WTC11 (cell line): ENCODE results near the gene SALL1. TPM values are rescaled to one million over a fixed set of nuclear protein-coding genes. Genes with fewer than 3 reads are reported as not detected.

Experiments
- ATAC-seq: fragments of 200-7000 bp; cut with Tn5 transposase; 2 replicates; pipeline ENCODE4 v1.10.0; 2021; ENCODE audit warnings: mild to moderate bottlenecking, moderate library complexity
- CTCF ChIA-PET: fragments of 300-600 bp; sonication (Branson Sonifier 250); formaldehyde crosslinking; loops from one replicate; lab custom pipeline; 2021; ENCODE audit warnings: antibody characterized with exemption; lab: Charles Lee
- POLR2A ChIA-PET: fragments of 350-600 bp; sonication (Branson Sonifier 250); formaldehyde crosslinking; loops from one replicate; lab custom pipeline; 2021; ENCODE audit warnings: antibody characterized with exemption; lab: Charles Lee
- DNase-seq: peaks from one replicate; pipeline ENCODE4 v3.0.0; 2021; ENCODE audit warnings: low spot score
- H3K27ac Mint-ChIP-seq: 2 replicates; pipeline ENCODE4 v1.8.0; 2021; ENCODE audit warnings: mixed read lengths
- H3K27me3 Mint-ChIP-seq: 2 replicates; pipeline ENCODE4 v1.8.0; 2021; ENCODE audit warnings: low read depth, mild to moderate bottlenecking, moderate library complexity, mixed read lengths
- H3K36me3 Mint-ChIP-seq: 2 replicates; pipeline ENCODE4 v1.8.0; 2021; ENCODE audit warnings: mixed read lengths
- H3K4me1 Mint-ChIP-seq: 2 replicates; pipeline ENCODE4 v1.8.0; 2022; ENCODE audit warnings: mixed read lengths
- H3K4me3 Mint-ChIP-seq: 2 replicates; pipeline ENCODE4 v1.8.0; 2021; ENCODE audit warnings: mild to moderate bottlenecking, moderate library complexity, mixed read lengths
- H3K9me3 Mint-ChIP-seq: 2 replicates; pipeline ENCODE4 v1.8.0; 2021; ENCODE audit warnings: mixed read lengths
- AFF4 ChIP-seq: sonication (generic); formaldehyde crosslinking; IDR thresholded peaks from 2 replicates; pipeline ENCODE4 v1.8.1; 2023; ENCODE audit warnings: mild to moderate bottlenecking, missing genetic modification reagents, borderline replicate concordance
- ATF6 ChIP-seq: sonication (generic); formaldehyde crosslinking; IDR thresholded peaks from 2 replicates; pipeline ENCODE4 v1.8.1; 2023; ENCODE audit warnings: mild to moderate bottlenecking, missing genetic modification reagents
- CTCF ChIP-seq: fragments of 200-600 bp; IDR thresholded peaks from 2 replicates; pipeline ENCODE4 v1.8.0; 2022; ENCODE audit warnings: antibody characterized with exemption
- FOXK1 ChIP-seq: sonication (generic); formaldehyde crosslinking; IDR thresholded peaks from 2 replicates; pipeline ENCODE4 v1.8.0; 2022; ENCODE audit warnings: mild to moderate bottlenecking, moderate library complexity, missing genetic modification reagents
- GRHL2 ChIP-seq: fragments of 250-450 bp; sonication (Bioruptor Pico); IDR thresholded peaks from 2 replicates; pipeline ENCODE4 v1.8.0; 2022; ENCODE audit warnings: mild to moderate bottlenecking, moderate library complexity; ENCODE audit not compliant: insufficient replicate concordance, severe bottlenecking
- MXD4 ChIP-seq: fragments of 250-450 bp; sonication (Bioruptor Pico); IDR thresholded peaks from 2 replicates; pipeline ENCODE4 v1.8.0; 2021; ENCODE audit warnings: mild to moderate bottlenecking, moderate library complexity, borderline replicate concordance
- SMAD4 ChIP-seq: sonication (generic); formaldehyde crosslinking; IDR thresholded peaks from 2 replicates; pipeline ENCODE4 v1.8.0; 2022; ENCODE audit warnings: mild to moderate bottlenecking, missing genetic modification reagents
- TEAD1 ChIP-seq: sonication (generic); formaldehyde crosslinking; IDR thresholded peaks from 2 replicates; pipeline ENCODE4 v1.8.0; 2022; ENCODE audit warnings: mild to moderate bottlenecking, missing genetic modification reagents
- ZNF121 ChIP-seq: sonication (generic); formaldehyde crosslinking; IDR thresholded peaks from 2 replicates; pipeline ENCODE4 v1.8.0; 2023; ENCODE audit warnings: missing genetic modification reagents
- ZNF263 ChIP-seq: sonication (generic); formaldehyde crosslinking; IDR thresholded peaks from 2 replicates; pipeline ENCODE4 v1.8.1; 2022; ENCODE audit warnings: low read depth, mild to moderate bottlenecking, moderate library complexity, missing genetic modification reagents
- ZNF425 ChIP-seq: fragments of 250-450 bp; sonication (Bioruptor Pico); conservative IDR thresholded peaks from 2 replicates; pipeline ENCODE4 v1.9.0; 2021; ENCODE audit warnings: mild to moderate bottlenecking
- ZSCAN18 ChIP-seq: fragments of 250-450 bp; sonication (Bioruptor Pico); IDR thresholded peaks from 2 replicates; pipeline ENCODE4 v2.1.2; 2022; ENCODE audit warnings: mild to moderate bottlenecking, moderate library complexity
- total RNA-seq: library from RNA; stranded (reverse); gene quantifications from 3 replicates; pipeline ENCODE4 v1.2.3, GENCODE V29; 2021
- TF ChIP-seq, protein P1 (sequence below): fragments of 250-450 bp; sonication (Bioruptor Pico); IDR thresholded peaks from 2 replicates; pipeline ENCODE4 v1.9.0; 2021; ENCODE audit warnings: mild to moderate bottlenecking, borderline replicate concordance
- TF ChIP-seq, protein P2 (sequence below): sonication (generic); formaldehyde crosslinking; conservative IDR thresholded peaks from 2 replicates; pipeline ENCODE4 v1.8.1; 2023; ENCODE audit warnings: mild to moderate bottlenecking, low read depth, missing genetic modification reagents, moderate library complexity

SALL1 gene
- total RNA-seq, 1 experiment from 2014 or later = 63.9 TPM

DNA sequence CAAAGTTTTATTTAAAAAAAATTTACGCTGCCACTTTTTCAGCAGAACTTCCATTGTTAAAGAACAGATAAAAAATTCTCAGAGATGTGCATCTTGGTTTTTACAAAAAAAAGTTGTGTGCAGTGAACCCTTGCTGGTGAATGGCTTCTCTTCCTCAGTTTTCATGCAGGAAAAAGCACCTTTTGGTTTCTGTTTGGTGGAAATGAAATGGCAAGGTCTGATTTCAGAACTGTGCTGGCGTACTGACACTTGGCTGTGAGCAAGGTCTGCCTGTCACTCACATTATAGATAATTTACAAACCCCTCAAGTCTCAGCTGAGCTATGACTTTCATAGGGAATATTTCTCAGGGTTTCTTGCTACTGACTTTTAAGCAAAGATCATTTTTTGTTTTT is 5.7 kb upstream of the SALL1 start (continued):
- TF ChIP-seq ATF6 (no peak), CTCF (no peak), AFF4 (CRISPR knock-in tag) (no peak), ZNF121 (CRISPR knock-in tag) (no peak), FOXK1 (CRISPR knock-in tag) (no peak)
- TF ChIP-seq, protein P1, sequence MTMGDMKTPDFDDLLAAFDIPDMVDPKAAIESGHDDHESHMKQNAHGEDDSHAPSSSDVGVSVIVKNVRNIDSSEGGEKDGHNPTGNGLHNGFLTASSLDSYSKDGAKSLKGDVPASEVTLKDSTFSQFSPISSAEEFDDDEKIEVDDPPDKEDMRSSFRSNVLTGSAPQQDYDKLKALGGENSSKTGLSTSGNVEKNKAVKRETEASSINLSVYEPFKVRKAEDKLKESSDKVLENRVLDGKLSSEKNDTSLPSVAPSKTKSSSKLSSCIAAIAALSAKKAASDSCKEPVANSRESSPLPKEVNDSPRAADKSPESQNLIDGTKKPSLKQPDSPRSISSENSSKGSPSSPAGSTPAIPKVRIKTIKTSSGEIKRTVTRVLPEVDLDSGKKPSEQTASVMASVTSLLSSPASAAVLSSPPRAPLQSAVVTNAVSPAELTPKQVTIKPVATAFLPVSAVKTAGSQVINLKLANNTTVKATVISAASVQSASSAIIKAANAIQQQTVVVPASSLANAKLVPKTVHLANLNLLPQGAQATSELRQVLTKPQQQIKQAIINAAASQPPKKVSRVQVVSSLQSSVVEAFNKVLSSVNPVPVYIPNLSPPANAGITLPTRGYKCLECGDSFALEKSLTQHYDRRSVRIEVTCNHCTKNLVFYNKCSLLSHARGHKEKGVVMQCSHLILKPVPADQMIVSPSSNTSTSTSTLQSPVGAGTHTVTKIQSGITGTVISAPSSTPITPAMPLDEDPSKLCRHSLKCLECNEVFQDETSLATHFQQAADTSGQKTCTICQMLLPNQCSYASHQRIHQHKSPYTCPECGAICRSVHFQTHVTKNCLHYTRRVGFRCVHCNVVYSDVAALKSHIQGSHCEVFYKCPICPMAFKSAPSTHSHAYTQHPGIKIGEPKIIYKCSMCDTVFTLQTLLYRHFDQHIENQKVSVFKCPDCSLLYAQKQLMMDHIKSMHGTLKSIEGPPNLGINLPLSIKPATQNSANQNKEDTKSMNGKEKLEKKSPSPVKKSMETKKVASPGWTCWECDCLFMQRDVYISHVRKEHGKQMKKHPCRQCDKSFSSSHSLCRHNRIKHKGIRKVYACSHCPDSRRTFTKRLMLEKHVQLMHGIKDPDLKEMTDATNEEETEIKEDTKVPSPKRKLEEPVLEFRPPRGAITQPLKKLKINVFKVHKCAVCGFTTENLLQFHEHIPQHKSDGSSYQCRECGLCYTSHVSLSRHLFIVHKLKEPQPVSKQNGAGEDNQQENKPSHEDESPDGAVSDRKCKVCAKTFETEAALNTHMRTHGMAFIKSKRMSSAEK (CRISPR knock-in tag) = no peak
- TF ChIP-seq, protein P2, sequence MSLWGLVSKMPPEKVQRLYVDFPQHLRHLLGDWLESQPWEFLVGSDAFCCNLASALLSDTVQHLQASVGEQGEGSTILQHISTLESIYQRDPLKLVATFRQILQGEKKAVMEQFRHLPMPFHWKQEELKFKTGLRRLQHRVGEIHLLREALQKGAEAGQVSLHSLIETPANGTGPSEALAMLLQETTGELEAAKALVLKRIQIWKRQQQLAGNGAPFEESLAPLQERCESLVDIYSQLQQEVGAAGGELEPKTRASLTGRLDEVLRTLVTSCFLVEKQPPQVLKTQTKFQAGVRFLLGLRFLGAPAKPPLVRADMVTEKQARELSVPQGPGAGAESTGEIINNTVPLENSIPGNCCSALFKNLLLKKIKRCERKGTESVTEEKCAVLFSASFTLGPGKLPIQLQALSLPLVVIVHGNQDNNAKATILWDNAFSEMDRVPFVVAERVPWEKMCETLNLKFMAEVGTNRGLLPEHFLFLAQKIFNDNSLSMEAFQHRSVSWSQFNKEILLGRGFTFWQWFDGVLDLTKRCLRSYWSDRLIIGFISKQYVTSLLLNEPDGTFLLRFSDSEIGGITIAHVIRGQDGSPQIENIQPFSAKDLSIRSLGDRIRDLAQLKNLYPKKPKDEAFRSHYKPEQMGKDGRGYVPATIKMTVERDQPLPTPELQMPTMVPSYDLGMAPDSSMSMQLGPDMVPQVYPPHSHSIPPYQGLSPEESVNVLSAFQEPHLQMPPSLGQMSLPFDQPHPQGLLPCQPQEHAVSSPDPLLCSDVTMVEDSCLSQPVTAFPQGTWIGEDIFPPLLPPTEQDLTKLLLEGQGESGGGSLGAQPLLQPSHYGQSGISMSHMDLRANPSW = no peak

DNA sequence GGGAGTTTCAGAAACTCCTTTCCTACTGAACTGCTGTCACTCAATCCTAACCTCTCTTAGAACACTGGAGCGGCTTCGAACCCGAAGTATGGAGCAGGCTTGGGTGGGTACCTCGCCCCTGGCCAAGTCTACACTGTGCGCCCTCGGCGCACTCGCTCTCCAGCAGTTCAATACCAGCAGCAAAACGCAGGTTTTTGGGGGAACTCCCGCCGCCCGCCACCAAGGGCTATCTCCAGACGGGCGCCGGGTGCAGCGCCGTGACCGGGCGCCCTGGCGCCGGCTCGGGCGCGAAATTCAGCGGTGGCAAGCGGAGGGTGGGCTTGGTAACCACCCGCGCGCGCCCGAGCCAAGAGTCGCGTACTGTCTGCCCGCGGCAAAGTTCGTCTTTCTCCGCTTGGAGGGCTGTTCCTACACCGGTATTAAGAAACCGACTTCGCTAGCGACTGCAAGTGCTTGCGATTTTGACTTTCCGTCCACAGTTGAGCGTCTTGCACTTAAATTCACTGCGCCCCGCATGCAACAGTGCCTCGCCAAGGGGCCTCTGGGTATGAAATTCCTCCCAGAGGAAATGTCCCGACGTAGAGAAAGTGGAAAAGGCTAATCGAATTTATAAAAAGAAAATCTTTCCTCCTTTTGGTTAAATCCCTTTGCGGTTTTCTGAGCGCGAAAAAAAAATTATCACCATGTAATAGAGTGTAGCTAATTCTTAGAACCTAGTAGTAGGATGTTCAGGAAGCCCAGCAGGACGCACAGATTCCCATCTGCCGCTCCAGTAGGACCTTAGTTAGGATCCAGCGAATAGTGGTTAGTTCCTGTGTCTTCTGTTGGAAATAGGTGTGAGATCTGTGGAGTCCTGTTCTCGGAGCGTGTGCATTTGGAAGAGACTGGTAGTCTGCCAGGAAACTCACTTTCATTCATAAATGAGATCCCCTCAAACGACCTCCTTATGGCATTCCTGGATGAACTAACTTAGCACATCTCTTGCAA is 5.0 kb upstream of the SALL1 start:
- H3K4me1 Mint-ChIP-seq = peaks cover 46% of the 10 kb centered on the region
- ChIA-PET CTCF (interaction anchor here (0.6 kb wide), 1 partner anchor 285 kb away, joined by 3 read pairs; no protein-coding TSS in a partner anchor), POLR2A (interaction anchor here (0.7 to 1.2 kb wide), 2 partner anchors 25 to 695 kb away, joined by 3 to 5 read pairs; no protein-coding TSS in a partner anchor)
- DNase-seq (peak; percentile 41), ATAC-seq (peak; percentile 1)
- H3K9me3 Mint-ChIP-seq = peaks cover 6% of the 10 kb centered on the region; the same call in 1 of the 2 replicates
- peak overlapping the region; percentile 91 for H3K4me3 Mint-ChIP-seq
- H3K27me3 Mint-ChIP-seq = peaks cover 32% of the 10 kb centered on the region
- H3K36me3 Mint-ChIP-seq = no peaks in the 10 kb centered on the region
- H3K27ac Mint-ChIP-seq = no peak overlapping the region; the same call in 1 of the 2 replicates
- TF ChIP-seq GRHL2 (no peak), ZNF425 (CRISPR knock-in tag) (no peak), MXD4 (CRISPR knock-in tag) (no peak), SMAD4 (CRISPR knock-in tag) (no peak), ZNF263 (CRISPR knock-in tag) (no peak), TEAD1 (CRISPR knock-in tag) (no peak), ZSCAN18 (CRISPR knock-in tag) (no peak)
